Panc1 (cell line): ENCODE results near the gene TMX1. TPM values are rescaled to one million over a fixed set of nuclear protein-coding genes. Genes with fewer than 3 reads are reported as not detected.

Experiments
- ATAC-seq: fragments of 200-7000 bp; cut with Tn5 transposase; 2 replicates; pipeline ENCODE4 v1.9.1; 2020; ENCODE audit warnings: mild to moderate bottlenecking, moderate library complexity
- BruUV-seq: library from RNA; stranded (reverse); fragments of 400-500 nt; replicated peaks from 2 replicates; lab custom pipeline; 2021; lab: Mats Ljungman, UMichigan
- CTCF ChIA-PET: fragments of 300-600 bp; sonication (Branson Sonifier 250); formaldehyde crosslinking; loops from one replicate; lab custom pipeline; 2022; ENCODE audit warnings: antibody characterized with exemption; lab: Charles Lee
- POLR2A ChIA-PET: fragments of 300-600 bp; sonication (Branson Sonifier 250); formaldehyde crosslinking; loops from one replicate; lab custom pipeline; 2022; ENCODE audit warnings: antibody characterized with exemption; lab: Charles Lee
- DNase-seq: peaks from one replicate; pipeline ENCODE4 v3.0.0-alpha.2; 2010; ENCODE audit warnings: low read depth, low spot score
- H3K27ac ChIP-seq: 2 replicates; pipeline ENCODE4 v1.5.1; 2011; ENCODE audit warnings: mild to moderate bottlenecking, low read length, inconsistent platforms
- H3K27me3 ChIP-seq: fragments of 200-500 bp; sonication (Bioruptor generic); 2 replicates; pipeline ENCODE4 v1.6.0; 2014; ENCODE audit warnings: low read length, inconsistent platforms; ENCODE audit not compliant: control insufficient read depth, insufficient read depth
- H3K36me3 ChIP-seq: fragments of 200-500 bp; sonication (Bioruptor generic); 2 replicates; pipeline ENCODE4 v1.5.1; 2014; ENCODE audit warnings: inconsistent platforms, mild to moderate bottlenecking, low read length, moderate library complexity; ENCODE audit not compliant: control insufficient read depth, insufficient read depth
- H3K4me1 ChIP-seq: 2 replicates; pipeline ENCODE4 v1.5.1; 2011; ENCODE audit warnings: inconsistent platforms, mild to moderate bottlenecking, low read length, moderate library complexity; ENCODE audit not compliant: control insufficient read depth, insufficient read depth
- H3K4me3 ChIP-seq, 2 experiments: 2 replicates each; pipeline ENCODE4 v1.5.1; 2011 to 2012; ENCODE audit warnings: low read depth in 2 of 2, low read length in 2 of 2, mild to moderate bottlenecking in 2 of 2, inconsistent platforms in 1 of 2, moderate library complexity in 1 of 2
- H3K9me3 ChIP-seq: fragments of 200-500 bp; sonication (Bioruptor generic); 2 replicates; pipeline ENCODE4 v1.5.1; 2014; ENCODE audit warnings: low read depth, mild to moderate bottlenecking, inconsistent platforms, low read length, moderate library complexity; ENCODE audit not compliant: control insufficient read depth, insufficient read depth
- CTCF ChIP-seq: fragments of 450-650 bp; IDR thresholded peaks from 2 replicates; pipeline ENCODE4 v1.5.1; 2017; ENCODE audit warnings: mild to moderate bottlenecking
- POLR2AphosphoS5 ChIP-seq: IDR thresholded peaks from 2 replicates; pipeline ENCODE4 v1.6.1; 2012; ENCODE audit warnings: mild to moderate bottlenecking, low read depth, low read length, moderate library complexity
- SIN3A ChIP-seq: IDR thresholded peaks from 2 replicates; pipeline ENCODE4 v1.6.1; 2012; ENCODE audit warnings: low read depth, mild to moderate bottlenecking, low read length, moderate library complexity, borderline replicate concordance; ENCODE audit not compliant: insufficient read depth
- TCF7L2 ChIP-seq: IDR thresholded peaks from 2 replicates; pipeline ENCODE4 v1.6.1; 2011; ENCODE audit warnings: mild to moderate bottlenecking, low read depth, low read length, inconsistent platforms
- in situ Hi-C: cut with HindIII; loops from 2 replicates; pipeline ENCODE4 v1.10.0; 2016; ENCODE audit warnings: low sequenced_read_pairs, low pct_unique_long_range_greater_than_20kb
- intact Hi-C: fragments of 100-400 bp; cut with micrococcal nuclease; formaldehyde crosslinking; loops from one replicate; pipeline ENCODE4 v1.10.0; 2022; ENCODE audit not compliant: unreplicated experiment
- total RNA-seq: library from RNA; stranded (reverse); gene quantifications from one replicate; pipeline ENCODE4 v1.2.1, GENCODE V29; 2021; ENCODE audit not compliant: unreplicated experiment
- TF ChIP-seq, protein P1 (sequence below), 2 experiments: IDR thresholded peaks; 2 replicates each; pipeline ENCODE4 v1.6.1; 2011 to 2012; ENCODE audit warnings: low read depth in 2 of 2, control low read depth in 1 of 2, low read length in 1 of 2, mild to moderate bottlenecking in 1 of 2, moderate library complexity in 1 of 2; ENCODE audit not compliant: insufficient read depth in 1 of 2

TMX1 gene
- total RNA-seq, 1 experiment from 2014 or later: 34.9 TPM

- no TSS peak for BruUV-seq
- intact Hi-C loops (no loop called here), in situ Hi-C loops (no loop called here)
- no peak overlapping the region for H3K4me3 ChIP-seq
- H3K36me3 ChIP-seq: no peaks in the 10 kb centered on the region
- 0 out of 2 replicates have a peak, but pooled peaks cover 2% of the 10 kb centered on the region for H3K27me3 ChIP-seq
- POLR2A ChIA-PET: no interaction called here
- TF ChIP-seq TCF7L2 (no peak), CTCF (no peak), POLR2AphosphoS5 (no peak), SIN3A (no peak)
- TF ChIP-seq, protein P1, sequence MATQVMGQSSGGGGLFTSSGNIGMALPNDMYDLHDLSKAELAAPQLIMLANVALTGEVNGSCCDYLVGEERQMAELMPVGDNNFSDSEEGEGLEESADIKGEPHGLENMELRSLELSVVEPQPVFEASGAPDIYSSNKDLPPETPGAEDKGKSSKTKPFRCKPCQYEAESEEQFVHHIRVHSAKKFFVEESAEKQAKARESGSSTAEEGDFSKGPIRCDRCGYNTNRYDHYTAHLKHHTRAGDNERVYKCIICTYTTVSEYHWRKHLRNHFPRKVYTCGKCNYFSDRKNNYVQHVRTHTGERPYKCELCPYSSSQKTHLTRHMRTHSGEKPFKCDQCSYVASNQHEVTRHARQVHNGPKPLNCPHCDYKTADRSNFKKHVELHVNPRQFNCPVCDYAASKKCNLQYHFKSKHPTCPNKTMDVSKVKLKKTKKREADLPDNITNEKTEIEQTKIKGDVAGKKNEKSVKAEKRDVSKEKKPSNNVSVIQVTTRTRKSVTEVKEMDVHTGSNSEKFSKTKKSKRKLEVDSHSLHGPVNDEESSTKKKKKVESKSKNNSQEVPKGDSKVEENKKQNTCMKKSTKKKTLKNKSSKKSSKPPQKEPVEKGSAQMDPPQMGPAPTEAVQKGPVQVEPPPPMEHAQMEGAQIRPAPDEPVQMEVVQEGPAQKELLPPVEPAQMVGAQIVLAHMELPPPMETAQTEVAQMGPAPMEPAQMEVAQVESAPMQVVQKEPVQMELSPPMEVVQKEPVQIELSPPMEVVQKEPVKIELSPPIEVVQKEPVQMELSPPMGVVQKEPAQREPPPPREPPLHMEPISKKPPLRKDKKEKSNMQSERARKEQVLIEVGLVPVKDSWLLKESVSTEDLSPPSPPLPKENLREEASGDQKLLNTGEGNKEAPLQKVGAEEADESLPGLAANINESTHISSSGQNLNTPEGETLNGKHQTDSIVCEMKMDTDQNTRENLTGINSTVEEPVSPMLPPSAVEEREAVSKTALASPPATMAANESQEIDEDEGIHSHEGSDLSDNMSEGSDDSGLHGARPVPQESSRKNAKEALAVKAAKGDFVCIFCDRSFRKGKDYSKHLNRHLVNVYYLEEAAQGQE (IDR thresholded peaks at IDR 0.05; ENCODE audit: insufficient read depth in 1 of 2, low read depth in 2 of 2, low read length in 1 of 2): no peak
- ATAC-seq (no peak), DNase-seq (no peak)
- no peak overlapping the region for H3K27ac ChIP-seq
- H3K9me3 ChIP-seq: no peaks in the 10 kb centered on the region
- CTCF ChIA-PET: no interaction called here
- H3K4me1 ChIP-seq: no peaks in the 10 kb centered on the region
These were observed 33.6 kb upstream of the TMX1 start for GRCh38 chr14:51206462-51206861.

DNA sequence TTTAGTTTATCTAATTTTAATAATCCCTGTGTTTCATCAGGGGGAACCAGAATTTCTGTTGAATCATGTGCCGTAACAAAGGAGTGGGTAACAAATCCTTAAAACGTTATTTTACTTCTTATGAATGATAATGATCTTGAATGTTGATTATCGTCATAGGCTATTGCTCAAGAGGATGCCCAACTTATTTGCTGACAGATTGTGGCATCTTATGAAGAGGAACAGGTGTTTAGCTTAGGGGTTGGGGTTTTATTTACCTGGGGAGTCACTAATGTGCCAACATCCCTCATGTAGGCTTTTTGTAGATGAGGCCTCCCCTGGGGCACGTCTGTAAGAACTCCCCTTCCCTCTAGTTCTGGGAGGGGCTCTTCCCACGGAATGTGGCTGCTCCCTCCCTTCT is 32.4 kb upstream of the TMX1 start:
- no peak for DNase-seq
- Histone ChIP-seq H3K4me3 (no peak overlapping the region), H3K9me3 (no peaks in the 10 kb centered on the region), H3K27ac (no peak overlapping the region), H3K4me1 (no peaks in the 10 kb centered on the region), H3K27me3 (0 out of 2 replicates have a peak, but pooled peaks cover 2% of the 10 kb centered on the region), H3K36me3 (no peaks in the 10 kb centered on the region)
- no peak for TF ChIP-seq SIN3A
- in situ Hi-C loops (no loop called here), intact Hi-C loops (no loop called here)
- BruUV-seq: no TSS peak
- ChIA-PET POLR2A (no interaction called here), CTCF (no interaction called here)
- no peak for ATAC-seq

DNA sequence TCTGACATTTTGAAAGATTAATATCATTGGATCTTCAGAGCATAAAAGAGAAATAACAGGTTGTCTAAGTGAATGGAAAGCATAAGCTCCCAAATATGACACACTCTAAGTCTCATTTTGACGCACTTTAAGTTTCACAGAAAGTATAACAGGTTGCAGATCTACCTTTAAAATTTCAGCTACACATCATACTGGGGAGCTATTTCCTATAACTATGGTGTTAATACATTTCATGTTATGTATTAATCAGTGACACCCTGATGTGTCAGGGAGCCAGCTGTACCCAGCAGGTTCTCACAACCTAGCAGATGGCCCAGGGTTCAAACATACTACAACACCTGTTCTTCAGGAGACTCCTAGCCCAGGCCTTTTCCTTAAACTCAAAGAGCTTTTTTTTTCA is 31.1 kb upstream of the TMX1 start:
- intact Hi-C loops: no loop called here
- Histone ChIP-seq H3K4me3 (no peak overlapping the region), H3K36me3 (no peaks in the 10 kb centered on the region), H3K9me3 (no peaks in the 10 kb centered on the region), H3K4me1 (no peaks in the 10 kb centered on the region), H3K27me3 (0 out of 2 replicates have a peak, but pooled peaks cover 2% of the 10 kb centered on the region), H3K27ac (no peak overlapping the region)
- TF ChIP-seq SIN3A (no peak), POLR2AphosphoS5 (no peak), CTCF (no peak), TCF7L2 (no peak)
- TF ChIP-seq, protein P1 (IDR thresholded peaks at IDR 0.05; ENCODE audit: insufficient read depth in 1 of 2, low read depth in 2 of 2, low read length in 1 of 2): no peak
- ATAC-seq: no peak
- no peak for DNase-seq
- ChIA-PET CTCF (no interaction called here), POLR2A (no interaction called here)
- in situ Hi-C loops: no loop called here
- no TSS peak for BruUV-seq
